ENCODE measurements around the gene APOBEC3A.
"Not testable (repeated sequence)": the region's sequence is repeated elsewhere in the genome, so short reads cannot be mapped to it uniquely, and the experiment has no call there.

Gene APOBEC3A

DNA sequence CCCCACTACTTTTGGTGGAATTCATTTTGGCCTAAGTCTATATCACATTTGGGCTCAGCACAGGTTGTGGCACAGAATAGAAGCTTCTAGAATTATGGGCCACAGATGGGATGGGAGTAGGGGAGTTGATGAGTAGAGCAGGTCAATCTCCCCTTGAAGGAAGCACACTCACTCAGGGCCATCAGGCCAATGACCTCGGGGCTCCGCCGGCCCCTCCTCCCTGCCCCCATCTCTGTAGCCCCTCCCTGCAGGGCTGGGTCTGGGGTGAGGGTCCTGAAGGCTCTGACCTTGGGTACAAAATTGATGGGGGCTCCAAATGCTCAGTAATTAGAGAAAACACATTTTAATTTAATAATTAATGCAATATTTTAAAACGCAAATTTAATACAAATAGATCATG is 3.3 kb downstream of the APOBEC3A start:
- DNase-seq, result not testable (repeated sequence)

DNA sequence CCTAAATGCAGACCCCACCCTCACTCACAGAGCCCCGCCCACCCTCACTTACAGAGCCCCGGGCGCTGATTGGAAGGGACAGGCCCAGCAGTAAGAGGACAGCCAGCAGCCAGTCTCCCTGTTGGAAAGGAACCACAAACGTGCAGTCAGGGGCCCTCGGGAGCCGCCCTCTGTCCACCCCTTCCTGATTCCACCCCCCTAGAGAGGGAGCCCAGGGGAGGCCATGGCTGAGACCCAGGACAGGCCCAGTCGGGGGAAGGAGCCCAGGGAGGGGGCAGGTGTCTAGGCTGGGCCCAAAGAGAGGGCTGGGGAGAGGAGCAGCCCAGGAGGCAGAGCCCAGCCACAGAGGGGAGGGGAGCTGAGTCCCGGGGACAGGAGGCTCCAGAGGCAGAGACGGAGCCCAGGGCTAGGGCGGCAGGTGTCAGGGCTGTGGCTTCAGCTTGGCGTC is 5.9 kb downstream of the APOBEC3A start:
- not testable (repeated sequence) for DNase-seq

DNA sequence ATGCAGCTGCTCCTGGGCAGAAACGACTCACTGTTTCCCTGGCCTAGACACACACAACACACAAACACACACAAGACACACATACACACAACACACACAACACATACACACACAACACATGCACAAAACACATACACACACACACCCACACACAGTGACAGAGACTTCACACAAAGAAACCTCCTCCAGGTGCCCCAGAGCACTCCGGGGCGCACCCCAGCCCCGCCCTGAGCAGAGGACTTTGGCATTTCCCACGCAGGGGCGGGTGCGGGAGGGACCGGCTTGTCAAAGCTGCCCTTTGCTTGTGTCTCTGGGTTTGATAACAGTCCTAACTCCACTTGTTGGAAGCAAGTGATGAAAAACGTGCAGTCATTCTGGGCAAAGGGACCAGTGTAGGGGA is 6.5 kb downstream of the APOBEC3A start:
- DNase-seq, result no peak

DNA sequence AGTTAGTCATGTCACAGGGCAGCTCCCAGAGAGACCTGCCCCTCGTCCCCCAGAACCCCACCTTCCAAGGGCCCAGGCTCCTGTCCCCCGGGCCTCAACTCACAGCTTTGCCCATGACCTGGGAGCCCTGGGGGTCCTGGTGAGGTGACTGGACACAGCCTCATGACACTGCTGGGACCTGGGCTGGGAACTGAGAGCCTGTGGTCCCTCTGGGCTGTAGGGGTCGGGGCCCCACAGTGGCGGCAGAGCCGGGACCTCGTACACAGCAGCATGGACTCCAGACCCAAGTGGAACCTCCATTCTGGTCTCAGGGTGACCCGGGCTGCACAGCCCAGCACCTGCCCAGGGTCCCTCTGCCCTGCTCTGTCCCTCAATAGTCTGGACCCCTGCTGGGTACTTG is 6.9 kb downstream of the APOBEC3A start:
- DNase-seq, result no peak

DNA sequence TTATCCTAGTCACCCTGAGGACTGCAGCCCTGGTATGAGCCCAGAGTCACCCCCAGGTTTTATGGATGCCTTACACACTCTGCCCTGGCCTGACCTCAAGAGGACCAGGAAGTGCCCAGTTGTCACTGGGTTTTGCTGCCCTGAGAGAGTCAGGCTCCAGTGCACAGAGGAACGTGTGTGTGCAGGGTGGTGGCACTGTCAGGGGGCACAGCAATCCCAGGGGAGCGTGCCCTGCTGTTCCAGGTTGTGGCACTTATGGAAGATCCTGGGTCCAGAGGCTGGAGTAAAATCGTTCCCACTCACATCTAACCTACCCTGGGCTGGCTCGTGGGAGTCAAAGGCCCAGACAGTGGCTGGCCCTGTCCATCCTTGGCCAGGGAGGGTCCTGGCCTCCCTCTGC is 7.6 kb downstream of the APOBEC3A start:
- DNase-seq, result no peak

DNA sequence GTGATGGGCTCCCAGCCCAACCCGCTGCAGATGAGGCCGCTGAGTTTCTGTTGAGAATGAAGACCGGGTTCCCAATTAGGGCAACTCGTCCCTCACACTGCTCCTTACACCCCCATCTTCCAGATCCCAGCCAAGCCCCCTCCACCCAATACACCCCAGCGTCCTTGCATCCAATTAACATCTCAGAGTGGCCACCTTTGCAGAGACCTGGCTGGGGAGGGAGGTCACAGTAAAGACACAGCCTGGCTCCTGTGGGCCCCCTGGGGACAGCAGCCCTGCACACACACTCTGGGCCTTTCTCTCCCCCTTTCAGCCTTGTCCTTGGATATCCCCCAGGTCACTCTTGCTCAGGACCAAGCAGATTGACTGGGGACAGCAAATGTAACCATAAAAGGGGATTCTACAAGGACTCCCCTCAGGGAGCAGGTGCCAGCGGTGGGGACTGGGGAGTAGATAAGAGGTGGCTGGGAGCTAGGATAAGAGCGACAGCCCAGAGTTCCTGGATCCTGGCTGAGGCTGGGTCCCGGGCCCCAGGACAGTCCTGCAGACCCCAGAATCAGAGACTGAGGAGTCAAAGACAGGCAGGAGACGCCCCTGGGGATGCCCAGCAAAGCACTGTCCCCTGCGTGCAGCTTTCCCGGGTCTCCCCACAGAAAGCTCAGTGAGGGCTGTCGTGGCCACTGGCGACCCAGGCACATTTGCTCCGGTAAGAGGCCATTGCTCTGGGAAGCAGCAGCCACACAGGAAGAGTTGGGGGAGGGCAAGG is 8.4 kb downstream of the APOBEC3A start:
- no peak for DNase-seq

DNA sequence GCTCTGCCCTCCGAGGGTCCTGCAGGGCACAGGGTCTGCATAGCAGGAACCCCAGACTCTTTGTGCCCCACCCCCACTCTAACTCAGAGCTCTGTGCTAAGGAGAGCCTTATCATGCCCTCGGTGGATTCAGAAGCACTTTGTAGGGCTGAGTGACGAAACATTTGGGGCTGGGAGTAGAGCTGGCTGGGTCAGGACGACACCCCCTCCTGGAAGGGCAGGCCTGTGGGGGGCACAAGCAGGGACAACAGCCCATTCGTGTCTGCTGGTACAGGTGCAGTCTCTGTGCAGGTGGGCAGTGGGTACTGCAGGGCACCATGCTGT is 8.9 kb downstream of the APOBEC3A start:
- no peak for DNase-seq

DNA sequence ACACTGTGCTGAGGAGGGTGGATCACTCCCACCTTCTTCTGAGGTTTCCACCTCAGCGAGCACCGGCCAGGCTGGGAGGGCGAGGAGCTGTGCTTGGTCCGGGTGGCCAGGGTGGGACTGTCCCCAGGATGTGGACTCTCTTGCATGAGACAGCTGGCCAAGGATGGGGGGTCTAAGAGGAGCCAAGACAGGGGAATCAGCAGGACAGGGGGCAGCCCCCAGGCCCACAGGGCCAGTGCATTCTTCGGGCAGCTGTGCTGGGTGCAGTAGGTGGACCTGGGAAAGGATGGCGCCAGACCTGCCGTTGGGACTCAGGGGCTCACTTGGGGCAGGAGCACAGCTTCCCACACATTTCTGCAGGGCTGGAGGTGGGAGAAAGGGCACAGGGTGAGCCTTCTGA is 9.5 kb downstream of the APOBEC3A start:
- no peak for DNase-seq

DNA sequence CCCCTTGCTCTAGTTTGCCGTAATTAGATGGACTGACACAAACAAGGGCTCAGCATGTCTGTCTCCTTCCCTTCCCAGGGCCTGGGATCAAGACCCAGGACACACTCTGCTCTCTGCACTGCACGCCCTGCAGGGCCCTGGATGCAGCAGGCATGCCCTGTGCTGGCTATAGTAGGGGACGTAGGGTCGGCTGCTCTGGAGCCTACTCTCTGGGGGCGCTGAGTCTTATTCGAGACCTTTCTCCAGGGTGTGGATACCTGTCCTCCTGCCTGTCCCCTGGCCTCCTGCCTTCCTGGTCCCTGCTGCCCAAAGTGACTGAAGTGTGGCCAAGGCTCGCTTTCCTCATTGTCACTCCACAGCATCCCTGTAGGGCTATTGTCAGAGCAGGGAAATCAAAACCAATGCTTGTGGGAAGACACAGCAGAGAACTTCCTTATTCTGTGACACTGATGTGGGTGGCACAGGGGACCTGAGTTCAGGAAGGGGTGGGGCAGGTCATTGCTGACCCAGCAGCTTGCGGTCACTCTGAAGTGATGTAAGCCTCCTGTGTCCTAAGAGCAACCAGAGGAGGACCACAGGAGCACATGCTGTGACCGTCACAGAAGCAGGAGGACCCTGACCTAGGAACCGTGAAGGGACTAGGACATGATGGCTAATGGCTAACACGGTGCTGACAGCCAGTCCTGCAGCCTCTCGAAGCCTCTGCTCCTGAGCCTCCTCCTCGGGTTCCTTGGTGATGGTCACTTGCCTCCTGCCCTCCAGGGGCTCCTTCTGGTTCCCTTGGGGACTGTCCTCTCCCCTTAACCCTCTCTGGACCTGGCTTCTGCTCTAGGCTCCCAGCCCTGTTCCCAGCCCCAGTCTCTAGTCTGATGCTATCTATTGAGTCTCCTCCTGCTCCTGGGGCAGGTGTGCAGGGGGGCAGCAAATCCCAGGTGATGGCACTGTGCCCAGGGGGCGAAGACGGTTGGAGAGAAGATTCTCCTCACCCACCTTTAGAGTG is 10.3 kb downstream of the APOBEC3A start:
- DNase-seq, result no peak

DNA sequence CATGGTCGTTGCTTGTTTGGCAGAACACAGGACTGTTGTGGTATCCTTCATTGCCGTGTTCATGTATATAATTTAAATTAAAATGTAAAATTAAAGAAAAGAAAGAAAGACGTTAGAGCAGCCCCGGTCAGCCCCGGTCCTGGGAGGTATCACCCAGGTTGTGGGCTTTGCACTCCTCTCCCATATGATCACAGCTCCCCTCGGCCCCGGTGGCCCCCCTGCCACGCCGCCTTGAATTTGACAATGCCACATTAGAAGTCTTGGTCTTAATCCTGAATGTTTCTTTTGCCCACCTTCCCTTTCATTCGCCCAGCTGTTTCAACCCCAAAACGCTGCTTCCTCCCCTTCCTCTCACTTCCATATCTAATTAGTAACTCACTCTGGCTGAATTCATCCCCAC is 11.4 kb downstream of the APOBEC3A start:
- DNase-seq, result no peak

DNA sequence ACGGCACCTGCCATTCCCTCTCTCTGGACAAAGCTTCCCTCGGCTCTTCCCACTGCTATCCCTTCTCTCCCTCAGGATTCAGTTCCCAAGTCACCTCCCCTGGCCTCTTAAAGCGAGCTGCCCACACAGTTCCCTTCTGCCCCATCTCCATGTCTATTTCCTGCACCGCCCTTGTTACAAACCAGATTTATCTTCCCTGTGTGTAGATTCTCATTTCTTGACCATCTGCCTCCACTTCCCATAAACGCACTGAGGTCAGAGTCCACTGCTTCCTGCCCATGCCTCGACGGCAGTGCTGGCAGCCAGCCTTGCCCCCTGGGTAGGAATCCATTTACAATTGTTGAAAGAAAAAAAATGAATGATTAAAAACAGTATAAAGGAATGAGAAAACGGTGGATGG is 13.1 kb downstream of the APOBEC3A start:
- no peak for DNase-seq

DNA sequence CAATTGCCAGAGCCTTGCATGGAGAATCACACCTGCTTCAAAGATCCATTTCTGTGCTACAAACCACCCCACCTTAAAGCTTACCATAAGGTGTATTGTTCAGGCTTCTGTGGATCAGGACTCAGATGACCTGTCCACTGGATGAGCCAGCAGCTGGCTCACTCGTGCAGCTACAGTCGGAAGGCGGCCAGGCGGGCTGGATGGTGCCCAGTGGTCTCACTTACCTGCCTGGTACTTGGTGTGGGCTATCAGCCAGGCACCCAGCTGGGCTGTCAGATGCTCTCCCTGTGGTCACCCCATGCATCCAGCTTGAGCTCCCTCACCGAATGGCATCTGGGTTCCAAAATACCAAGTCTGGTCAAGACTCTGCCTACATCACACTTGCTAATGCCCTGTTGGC is 13.8 kb downstream of the APOBEC3A start:
- DNase-seq, result no peak

DNA sequence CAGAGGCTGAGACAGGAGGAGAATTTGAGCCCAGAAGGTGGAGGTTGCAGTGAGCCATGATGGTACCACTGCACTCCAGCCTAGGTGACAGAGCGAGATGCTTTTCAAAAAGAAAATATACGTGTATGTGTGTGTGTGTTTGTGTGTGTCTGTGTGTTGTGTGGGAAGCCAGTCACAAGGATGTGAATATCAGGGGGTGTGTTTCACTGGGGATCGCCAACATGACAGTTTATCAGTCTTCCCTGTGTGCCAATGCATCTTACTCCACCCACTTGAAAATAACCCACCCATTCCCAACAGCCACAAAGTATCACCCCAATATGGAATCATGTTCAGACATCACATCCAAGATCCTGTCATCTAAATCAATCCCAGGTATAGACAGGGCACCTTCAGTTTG is 14.4 kb downstream of the APOBEC3A start:
- DNase-seq, result no peak

DNA sequence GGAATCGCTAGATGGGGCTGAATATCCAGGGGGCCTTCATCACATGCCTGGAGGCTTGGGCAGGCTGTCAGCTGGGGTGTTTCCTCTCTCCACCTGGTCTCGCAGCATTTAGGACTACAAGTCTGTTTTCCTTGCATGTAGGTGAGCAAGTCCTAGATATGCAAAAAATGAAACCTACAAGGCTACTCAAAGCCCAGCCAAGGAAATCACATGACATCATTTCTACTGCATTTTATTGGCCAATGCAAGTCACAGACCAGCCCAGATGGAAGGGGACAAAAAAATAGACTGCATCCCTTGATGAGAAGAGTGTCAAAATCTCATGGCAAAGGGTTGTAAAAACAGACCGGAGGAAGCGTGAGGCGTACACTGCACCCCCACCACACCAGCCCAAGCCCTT is 15.1 kb downstream of the APOBEC3A start:
- no peak for DNase-seq

DNA sequence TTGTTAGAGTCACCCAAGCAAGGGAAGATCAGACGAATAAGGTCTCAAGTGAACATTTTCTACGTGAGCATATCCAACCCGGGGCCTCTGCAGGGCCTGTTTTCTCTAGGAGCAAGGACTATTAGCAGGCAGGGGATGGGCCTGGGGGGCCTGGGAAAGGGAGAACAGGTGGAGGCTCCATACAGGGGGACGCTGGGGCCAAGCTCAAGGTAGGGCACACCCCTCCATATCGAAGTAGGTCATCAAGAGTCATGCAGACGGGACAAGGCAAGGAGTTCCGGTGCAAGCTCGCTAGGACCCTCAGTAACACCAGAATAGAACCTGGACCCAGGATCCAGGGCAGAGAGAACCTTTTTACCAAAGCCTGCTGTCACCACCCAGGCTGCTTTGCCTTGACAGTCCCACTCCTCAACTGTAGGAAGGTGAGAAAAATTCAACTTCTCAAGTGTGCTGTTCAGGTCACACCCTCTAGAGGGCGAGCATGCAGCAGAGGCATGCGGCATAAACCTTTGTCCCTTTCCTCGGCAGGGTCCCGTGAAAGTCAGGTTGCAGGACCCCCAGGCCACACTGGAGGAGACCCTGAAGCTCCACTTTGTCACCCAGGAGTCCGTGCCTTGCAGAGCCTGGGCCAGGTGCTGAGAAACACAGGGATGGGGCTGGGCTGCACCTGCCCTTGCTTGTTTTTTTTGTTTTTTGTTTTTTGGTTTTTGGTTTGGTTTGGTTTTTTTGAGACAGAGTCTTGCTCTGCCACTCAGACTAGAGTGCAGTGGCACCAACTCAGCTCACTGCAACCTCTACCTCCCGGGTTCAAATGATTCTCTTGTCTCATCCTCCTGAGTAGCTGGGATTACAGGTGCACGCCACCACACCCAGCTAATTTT is 16.1 kb downstream of the APOBEC3A start:
- peak; percentile 71 for DNase-seq

DNA sequence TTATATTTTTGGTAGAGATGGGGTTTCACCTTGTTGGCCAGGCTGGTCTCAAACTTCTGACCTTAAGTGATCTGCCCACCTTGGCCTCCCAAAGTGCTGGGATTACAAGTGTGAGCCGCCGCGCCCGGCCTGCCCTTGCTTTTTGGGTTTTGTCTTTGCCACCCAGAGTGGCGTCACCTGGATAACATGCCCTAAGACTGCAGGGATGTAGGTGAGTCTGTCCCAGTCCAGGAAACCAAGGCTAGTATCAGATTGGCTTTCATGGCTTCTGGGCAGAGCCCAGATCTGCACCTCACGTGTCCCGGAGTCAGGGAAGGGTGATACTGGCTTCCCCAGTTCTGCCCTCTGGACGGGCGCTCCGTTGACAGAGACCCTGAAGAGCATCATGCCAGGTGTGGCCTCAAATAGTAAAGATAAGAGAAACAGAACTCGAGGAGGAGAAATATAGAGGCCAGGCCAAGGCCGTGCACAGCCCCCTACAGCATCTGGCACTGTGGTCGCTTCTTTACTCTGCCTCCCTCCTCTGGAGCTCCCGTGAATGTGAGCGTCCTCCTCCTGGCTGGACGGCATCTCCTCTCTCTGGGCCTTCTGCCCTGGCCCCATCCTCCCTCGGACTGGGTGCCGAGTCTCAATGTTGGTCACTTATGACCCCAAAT is 16.9 kb downstream of the APOBEC3A start:
- no peak for DNase-seq

DNA sequence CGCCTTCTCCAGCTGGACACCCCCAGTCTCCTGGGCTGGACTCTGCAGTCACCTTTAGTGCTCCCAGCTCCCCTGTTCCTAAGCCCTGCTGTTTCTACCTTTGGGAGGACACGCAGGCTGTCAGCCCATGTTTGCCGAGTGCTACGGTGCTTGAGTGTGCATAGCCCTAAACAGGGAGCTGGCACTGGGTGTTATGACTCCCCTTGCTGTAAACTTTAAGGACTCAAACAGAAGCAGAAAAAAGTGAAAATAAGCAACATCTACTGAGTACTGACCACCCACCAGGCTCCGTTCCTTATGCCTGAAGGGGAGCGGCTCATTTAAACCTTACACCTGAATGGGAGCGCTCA is 17.4 kb downstream of the APOBEC3A start:
- DNase-seq, result no peak

DNA sequence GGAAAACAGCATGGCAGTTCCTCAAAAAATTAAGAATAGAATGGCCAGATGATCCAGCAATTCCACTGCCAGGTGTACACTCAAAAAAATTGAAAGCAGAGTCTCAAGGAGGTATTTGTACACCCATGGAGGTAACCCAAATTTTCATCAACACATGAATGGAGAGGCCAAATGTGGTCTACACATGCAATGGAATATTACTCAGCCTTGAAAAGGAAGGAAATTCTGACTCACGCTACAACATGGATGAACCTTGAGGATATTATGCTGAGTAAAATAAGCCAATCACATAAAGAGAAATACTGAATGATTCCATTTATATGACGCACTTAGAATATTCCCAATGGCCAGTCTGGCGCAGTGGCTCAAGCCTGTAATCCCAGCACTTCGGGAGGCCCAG is 19.9 kb downstream of the APOBEC3A start:
- DNase-seq, result not testable (repeated sequence)

DNA sequence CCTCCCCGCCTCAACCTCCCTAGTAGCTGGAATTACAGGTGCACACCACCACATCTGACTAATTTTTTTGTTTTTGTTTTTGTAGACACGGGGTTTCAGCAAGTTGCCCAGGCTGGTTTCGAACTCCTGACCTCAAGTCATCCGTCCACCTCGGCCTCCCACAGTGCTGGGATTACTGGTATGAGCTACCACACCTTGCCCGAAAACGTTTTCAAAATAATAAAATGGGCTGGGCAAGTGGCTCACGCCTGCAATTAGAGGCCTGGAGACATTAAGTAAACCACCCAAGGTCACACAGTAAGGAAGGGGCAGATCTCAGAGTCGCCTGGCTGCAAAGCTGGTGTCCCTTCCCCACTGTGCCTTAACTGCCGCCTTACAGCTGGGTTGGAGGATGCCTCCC is 23.2 kb downstream of the APOBEC3A start:
- DNase-seq, result not testable (repeated sequence)

DNA sequence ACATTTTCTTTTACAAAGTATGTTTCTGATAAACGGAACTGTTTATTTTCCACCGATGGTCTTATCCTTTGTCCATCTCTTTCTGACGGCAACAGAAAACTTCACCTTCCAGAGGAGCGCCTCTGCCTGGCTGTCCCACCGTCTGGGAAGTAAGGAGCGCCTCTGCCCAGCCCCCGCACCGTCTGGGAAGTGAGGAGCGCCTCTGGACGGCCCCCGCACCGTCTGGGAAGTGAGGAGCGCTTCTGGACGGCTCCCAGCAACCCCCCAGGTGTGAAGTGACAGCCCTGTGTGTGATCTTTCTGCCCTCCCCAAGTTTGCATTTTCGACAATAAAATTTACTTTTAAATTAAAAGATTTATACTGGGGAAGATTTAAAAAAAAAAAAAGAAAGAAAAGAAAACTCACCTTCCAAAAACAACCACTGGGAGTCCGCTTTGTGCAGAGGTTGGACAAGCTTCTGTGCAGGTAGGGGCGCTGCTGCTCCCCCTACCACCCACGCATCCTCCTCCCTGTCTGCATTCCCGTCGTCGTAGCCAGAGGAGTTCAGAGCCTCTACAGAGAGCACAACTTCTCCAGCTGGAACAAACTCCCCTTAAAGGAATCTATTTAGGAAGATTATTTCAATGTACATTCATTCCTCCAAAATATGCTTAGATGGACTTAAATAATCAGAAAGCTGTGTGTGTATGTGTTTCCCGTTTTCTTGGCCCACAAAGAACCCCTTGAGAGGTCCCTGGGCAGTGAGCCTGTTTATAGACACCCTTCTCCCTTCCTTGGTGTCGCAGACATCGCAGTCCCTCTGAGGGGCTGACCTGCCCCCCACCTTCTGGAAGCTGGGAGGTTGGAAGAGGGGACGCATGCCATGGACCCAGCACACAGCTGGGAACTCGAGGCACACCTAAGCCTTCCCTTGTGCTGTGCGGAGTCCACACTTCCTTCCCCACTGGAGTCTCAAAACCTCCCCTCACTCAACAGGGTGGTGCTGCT is 23.9 kb downstream of the APOBEC3A start:
- DNase-seq, result no peak
